Activated CD4-positive, alpha-beta T cell treated with anti-CD3 and anti-CD28 coated beads for 36 hours (primary cell): ENCODE results near the gene GRAMD1B. TPM values are rescaled to one million over a fixed set of nuclear protein-coding genes. Genes with fewer than 3 reads are reported as not detected.
"Not testable (repeated sequence)": the region's sequence is repeated elsewhere in the genome, so short reads cannot be mapped to it uniquely, and the experiment has no call there.

Experiments
- ATAC-seq: fragments of 200-7000 bp; cut with Tn5 transposase; one replicate; pipeline ENCODE4 v1.10.0; 2021; ENCODE audit warnings: mild to moderate bottlenecking, moderate library complexity
- CTCF ChIA-PET: fragments of 350-600 bp; sonication (Branson Sonifier 250); formaldehyde crosslinking; loops from one replicate; lab custom pipeline; 2021; ENCODE audit warnings: antibody characterized with exemption; lab: Charles Lee
- POLR2A ChIA-PET: fragments of 350-600 bp; sonication (Branson Sonifier 250); formaldehyde crosslinking; loops from one replicate; lab custom pipeline; 2021; ENCODE audit warnings: antibody characterized with exemption, inconsistent platforms; lab: Charles Lee
- DNase-seq: peaks from one replicate; pipeline ENCODE4 v3.0.0-alpha.2; 2020
- H3K27ac Mint-ChIP-seq: one replicate; pipeline ENCODE4 v1.8.0; 2021; ENCODE audit warnings: mixed read lengths
- H3K27me3 Mint-ChIP-seq: one replicate; pipeline ENCODE4 v1.8.0; 2021; ENCODE audit warnings: mixed read lengths
- H3K36me3 Mint-ChIP-seq: one replicate; pipeline ENCODE4 v1.8.0; 2021; ENCODE audit warnings: low read depth, mixed read lengths
- H3K4me1 Mint-ChIP-seq: one replicate; pipeline ENCODE4 v1.8.0; 2021; ENCODE audit warnings: mixed read lengths
- H3K4me3 Mint-ChIP-seq: one replicate; pipeline ENCODE4 v1.8.0; 2021; ENCODE audit warnings: mild to moderate bottlenecking, moderate library complexity, mixed read lengths
- H3K9me3 Mint-ChIP-seq: one replicate; pipeline ENCODE4 v1.8.0; 2021; ENCODE audit warnings: low read depth, mixed read lengths
- intact Hi-C, 2 experiments: fragments of 100-400 bp; cut with DNase I in 1 of 2; cut with micrococcal nuclease in 1 of 2; formaldehyde crosslinking; loops; one replicate each; pipeline versions ENCODE4 v1.14.2 to v1.15.1; 2022 to 2024; cut with DNase I, micrococcal nuclease
- total RNA-seq, 2 experiments: library from RNA; stranded (reverse); gene quantifications; one replicate each; pipeline ENCODE4 v1.2.3, GENCODE V29; 2021

GRAMD1B gene
- total RNA-seq, 2 experiments from 2014 or later, result 38.6 to 45.7 TPM

GRCh38 chr11:123458501-123458900 lies 28.4 kb downstream of the GRAMD1B start:
- POLR2A ChIA-PET, result interaction anchor here (0.5 to 0.7 kb wide), 2 partner anchors 173 to 358 kb away, joined by 3 to 4 read pairs; no protein-coding TSS in a partner anchor
- no peak overlapping the region for H3K27ac Mint-ChIP-seq
- ATAC-seq (no peak), DNase-seq (no peak)
- peaks cover 44% of the 10 kb centered on the region for H3K4me1 Mint-ChIP-seq
- H3K36me3 Mint-ChIP-seq, result peaks cover 34% of the 10 kb centered on the region
- intact Hi-C loops, result loop anchor here (10.0 kb wide), 3 partner anchors 394 to 1994 kb away; partner anchors contain the start of gene HSPA8 (in 1 of the 2)
- no peak overlapping the region for H3K4me3 Mint-ChIP-seq
- CTCF ChIA-PET, result no interaction called here
- H3K9me3 Mint-ChIP-seq, result no peaks in the 10 kb centered on the region
- H3K27me3 Mint-ChIP-seq, result no peaks in the 10 kb centered on the region

- Mint-ChIP-seq H3K36me3 (peaks cover 30% of the 10 kb centered on the region), H3K27ac (no peak overlapping the region), H3K4me3 (no peak overlapping the region), H3K9me3 (no peaks in the 10 kb centered on the region), H3K4me1 (peaks cover 29% of the 10 kb centered on the region), H3K27me3 (no peaks in the 10 kb centered on the region)
- no peak for DNase-seq
- POLR2A ChIA-PET, result no interaction called here
- ATAC-seq, result no peak
- CTCF ChIA-PET, result no interaction called here
- intact Hi-C loops, result no loop called here
These were observed 30.1 kb downstream of the GRAMD1B start for GRCh38 chr11:123460012-123460700.

GRCh38 chr11:123461164-123461563 lies 31.1 kb downstream of the GRAMD1B start:
- Mint-ChIP-seq H3K9me3 (no peaks in the 10 kb centered on the region), H3K27ac (no peak overlapping the region), H3K4me1 (peaks cover 24% of the 10 kb centered on the region), H3K4me3 (no peak overlapping the region), H3K27me3 (no peaks in the 10 kb centered on the region), H3K36me3 (peaks cover 21% of the 10 kb centered on the region)
- CTCF ChIA-PET, result interaction anchor here (1.0 to 1.5 kb wide), 5 partner anchors 15 to 160 kb away, joined by 3 to 5 read pairs (median 4); no protein-coding TSS in a partner anchor
- POLR2A ChIA-PET, result no interaction called here
- no peak for DNase-seq
- no peak for ATAC-seq
- intact Hi-C loops, result no loop called here

- H3K36me3 Mint-ChIP-seq, H3K27ac Mint-ChIP-seq, H3K4me3 Mint-ChIP-seq, ATAC-seq, POLR2A ChIA-PET, H3K9me3 Mint-ChIP-seq, DNase-seq, intact Hi-C loops, H3K27me3 Mint-ChIP-seq: not testable (repeated sequence)
- peaks cover 14% of the 10 kb centered on the region for H3K4me1 Mint-ChIP-seq
- CTCF ChIA-PET, result interaction anchor here (0.9 kb wide), 1 partner anchor 311 kb away, joined by 3 read pairs; no protein-coding TSS in a partner anchor
These were observed 35.6 kb downstream of the GRAMD1B start for GRCh38 chr11:123465667-123466066.

- peak overlapping the region; percentile 26 for H3K27ac Mint-ChIP-seq
- intact Hi-C loops, result not testable (repeated sequence)
These were observed 36.1 kb downstream of the GRAMD1B start for GRCh38 chr11:123466172-123466571.

GRCh38 chr11:123469089-123469488 lies 39.0 kb downstream of the GRAMD1B start:
- intact Hi-C loops, result no loop called here
- ATAC-seq (no peak), DNase-seq (no peak)
- no peaks in the 10 kb centered on the region for H3K27me3 Mint-ChIP-seq
- POLR2A ChIA-PET, result no interaction called here
- CTCF ChIA-PET, result interaction anchor here (1.0 to 1.3 kb wide), 3 partner anchors 10 to 208 kb away, joined by 4 to 6 read pairs (median 6); no protein-coding TSS in a partner anchor
- H3K27ac Mint-ChIP-seq, result no peak overlapping the region
- no peaks in the 10 kb centered on the region for H3K9me3 Mint-ChIP-seq
- H3K4me1 Mint-ChIP-seq, result peaks cover 12% of the 10 kb centered on the region
- H3K36me3 Mint-ChIP-seq, result peaks cover 7% of the 10 kb centered on the region
- no peak overlapping the region for H3K4me3 Mint-ChIP-seq

More at GRCh38 chr11:123466172-123466571, 36.1 kb downstream of the GRAMD1B start:
- DNase-seq, ATAC-seq, POLR2A ChIA-PET, H3K27me3 Mint-ChIP-seq, H3K9me3 Mint-ChIP-seq, H3K4me3 Mint-ChIP-seq, H3K36me3 Mint-ChIP-seq: not testable (repeated sequence)
- H3K4me1 Mint-ChIP-seq, result peaks cover 14% of the 10 kb centered on the region
- CTCF ChIA-PET, result interaction anchor here (0.7 to 1.0 kb wide), 3 partner anchors 10 to 311 kb away, joined by 3 to 4 read pairs (median 3); no protein-coding TSS in a partner anchor

GRCh38 chr11:123469586-123469985 lies 39.5 kb downstream of the GRAMD1B start:
- Mint-ChIP-seq H3K27me3 (no peaks in the 10 kb centered on the region), H3K4me3 (no peak overlapping the region), H3K4me1 (peaks cover 12% of the 10 kb centered on the region), H3K27ac (no peak overlapping the region), H3K36me3 (peaks cover 6% of the 10 kb centered on the region), H3K9me3 (no peaks in the 10 kb centered on the region)
- ChIA-PET POLR2A (no interaction called here), CTCF (interaction anchor here (0.9 to 1.3 kb wide), 3 partner anchors 9 to 208 kb away, joined by 3 to 6 read pairs (median 4); no protein-coding TSS in a partner anchor)
- ATAC-seq (no peak), DNase-seq (no peak)
- intact Hi-C loops, result no loop called here

- intact Hi-C loops, result no loop called here
- Mint-ChIP-seq H3K27ac (no peak overlapping the region), H3K36me3 (peaks cover 3% of the 10 kb centered on the region), H3K9me3 (no peaks in the 10 kb centered on the region), H3K4me1 (peaks cover 9% of the 10 kb centered on the region), H3K4me3 (no peak overlapping the region), H3K27me3 (no peaks in the 10 kb centered on the region)
- CTCF ChIA-PET, result interaction anchor here (0.6 to 0.9 kb wide), 2 partner anchors 19 to 63 kb away, joined by 3 to 4 read pairs; no protein-coding TSS in a partner anchor
- DNase-seq, result no peak
- ATAC-seq, result no peak
- POLR2A ChIA-PET, result no interaction called here
These were observed 40.8 kb downstream of the GRAMD1B start for GRCh38 chr11:123470842-123471241.

GRCh38 chr11:123472236-123472935 lies 42.3 kb downstream of the GRAMD1B start:
- ChIA-PET POLR2A (no interaction called here), CTCF (interaction anchor here (1.0 to 1.9 kb wide), 2 partner anchors 10 to 64 kb away, joined by 3 to 10 read pairs; no protein-coding TSS in a partner anchor)
- intact Hi-C loops, result no loop called here
- Mint-ChIP-seq H3K36me3 (peaks cover 3% of the 10 kb centered on the region), H3K27me3 (no peaks in the 10 kb centered on the region), H3K9me3 (no peaks in the 10 kb centered on the region), H3K4me3 (no peak overlapping the region), H3K27ac (no peak overlapping the region), H3K4me1 (peaks cover 2% of the 10 kb centered on the region)
- ATAC-seq, result no peak
- DNase-seq, result no peak

GRCh38 chr11:123473941-123474677 lies 44.0 kb downstream of the GRAMD1B start:
- intact Hi-C loops, result no loop called here
- H3K4me1 Mint-ChIP-seq, result peaks cover 13% of the 10 kb centered on the region
- H3K27me3 Mint-ChIP-seq, result no peaks in the 10 kb centered on the region
- ATAC-seq, result no peak
- no peak overlapping the region for H3K27ac Mint-ChIP-seq
- no peak for DNase-seq
- no peak overlapping the region for H3K4me3 Mint-ChIP-seq
- CTCF ChIA-PET, result interaction anchor here (0.7 to 1.9 kb wide), 4 partner anchors 35 to 213 kb away, joined by 3 to 10 read pairs (median 4); no protein-coding TSS in a partner anchor
- no peaks in the 10 kb centered on the region for H3K9me3 Mint-ChIP-seq
- H3K36me3 Mint-ChIP-seq, result peaks cover 7% of the 10 kb centered on the region
- POLR2A ChIA-PET, result no interaction called here

- H3K4me1 Mint-ChIP-seq, result peaks cover 15% of the 10 kb centered on the region
- ChIA-PET CTCF (interaction anchor here (0.9 to 2.3 kb wide), 11 partner anchors 12 to 372 kb away, joined by 3 to 40 read pairs (median 4); no protein-coding TSS in a partner anchor), POLR2A (no interaction called here)
- intact Hi-C loops, result loop anchor here (5.0 kb wide), 2 partner anchors 118 to 363 kb away; no protein-coding TSS in a partner anchor
- H3K9me3 Mint-ChIP-seq, result no peaks in the 10 kb centered on the region
- no peak overlapping the region for H3K4me3 Mint-ChIP-seq
- peaks cover 5% of the 10 kb centered on the region for H3K36me3 Mint-ChIP-seq
- no peak overlapping the region for H3K27ac Mint-ChIP-seq
- H3K27me3 Mint-ChIP-seq, result no peaks in the 10 kb centered on the region
- DNase-seq (no peak), ATAC-seq (no peak)
These were observed 44.9 kb downstream of the GRAMD1B start for GRCh38 chr11:123474994-123475393.
